Stimulated activated CD8-positive, alpha-beta memory T cell treated with anti-CD3 and anti-CD28 coated beads, Interleukin-12 subunit alpha, Interleukin-12 subunit beta, amount 100 ng/mL, for 24 hours (primary cell): ENCODE results near the gene INA.

ENCODE experiments used
- DNase-seq: peaks from one replicate; pipeline ENCODE4 v3.0.0-alpha.2; 2020; ENCODE audit errors: extremely low read depth

The INA gene

GRCh38 chr10:103276251-103276895 is 565 bp upstream of the INA start:
- DNase-seq = no peak

GRCh38 chr10:103277713-103278536 is 987 bp downstream of the INA start:
- no peak for DNase-seq

- no peak for DNase-seq
Measured at GRCh38 chr10:103278537-103278823, 1.5 kb downstream of the INA start.

- no peak for DNase-seq
Measured at GRCh38 chr10:103278862-103279298, 1.9 kb downstream of the INA start.

GRCh38 chr10:103280031-103280430 is 3.1 kb downstream of the INA start:
- no peak for DNase-seq

- no peak for DNase-seq
Measured at GRCh38 chr10:103280506-103280905, 3.6 kb downstream of the INA start.

- DNase-seq = no peak
Measured at GRCh38 chr10:103281753-103282152, 4.8 kb downstream of the INA start.

- DNase-seq = no peak
Measured at GRCh38 chr10:103282961-103283360, 6.0 kb downstream of the INA start.

GRCh38 chr10:103284170-103284569 is 7.2 kb downstream of the INA start:
- no peak for DNase-seq

- no peak for DNase-seq
Measured at GRCh38 chr10:103287992-103288391, 11.1 kb downstream of the INA start.

GRCh38 chr10:103291588-103291987 is 14.7 kb downstream of the INA start:
- no peak for DNase-seq

- no peak for DNase-seq
Measured at GRCh38 chr10:103295374-103296015, 18.6 kb downstream of the INA start.

GRCh38 chr10:103307594-103307993 is 30.7 kb downstream of the INA start:
- DNase-seq = no peak

- no peak for DNase-seq
Measured at GRCh38 chr10:103310197-103310596, 33.3 kb downstream of the INA start.

GRCh38 chr10:103316087-103316486 is 39.1 kb downstream of the INA start:
- no peak for DNase-seq

GRCh38 chr10:103327906-103328305 is 51.0 kb downstream of the INA start:
- DNase-seq = no peak

GRCh38 chr10:103333934-103334520 is 57.1 kb downstream of the INA start:
- no peak for DNase-seq

GRCh38 chr10:103334567-103334966 is 57.6 kb downstream of the INA start:
- DNase-seq = no peak

- DNase-seq = no peak
Measured at GRCh38 chr10:103336370-103336769, 59.4 kb downstream of the INA start.
